COR-L47 (cell line): Measurements from ENCODE around the gene SEMA4D.

Experiments
- DNase-seq: peaks from one replicate; lab custom pipeline; 2025; lab: John Stamatoyannopoulos, UW

Gene SEMA4D

GRCh38 chr9:89411759-89412158 lies 86.2 kb downstream of the SEMA4D start:
- no peak for DNase-seq

- no peak for DNase-seq
Observed at GRCh38 chr9:89410641-89411350, 87.1 kb downstream of the SEMA4D start.

GRCh38 chr9:89410022-89410421 lies 87.9 kb downstream of the SEMA4D start:
- DNase-seq, result no peak

- no peak for DNase-seq
Observed at GRCh38 chr9:89409466-89409865, 88.4 kb downstream of the SEMA4D start.

GRCh38 chr9:89408628-89409101 lies 89.2 kb downstream of the SEMA4D start:
- DNase-seq, result no peak

- DNase-seq, result no peak
Observed at GRCh38 chr9:89407070-89407469, 90.8 kb downstream of the SEMA4D start.

GRCh38 chr9:89405826-89406225 lies 92.1 kb downstream of the SEMA4D start:
- DNase-seq, result no peak

GRCh38 chr9:89404074-89404473 lies 93.8 kb downstream of the SEMA4D start:
- DNase-seq, result no peak

- DNase-seq, result no peak
Observed at GRCh38 chr9:89402695-89403427, 95.1 kb downstream of the SEMA4D start.

GRCh38 chr9:89400403-89401116 lies 97.4 kb downstream of the SEMA4D start:
- DNase-seq, result no peak

- DNase-seq, result no peak
Observed at GRCh38 chr9:89398621-89399020, 99.3 kb downstream of the SEMA4D start.

- DNase-seq, result no peak
Observed at GRCh38 chr9:89397471-89397870, 100.4 kb downstream of the SEMA4D start.

GRCh38 chr9:89395931-89396710 lies 101.8 kb downstream of the SEMA4D start:
- no peak for DNase-seq

GRCh38 chr9:89394412-89394811 lies 103.5 kb downstream of the SEMA4D start:
- no peak for DNase-seq

GRCh38 chr9:89391585-89391984 lies 106.3 kb downstream of the SEMA4D start:
- DNase-seq, result no peak

- DNase-seq, result no peak
Observed at GRCh38 chr9:89390578-89391116, 107.3 kb downstream of the SEMA4D start.

GRCh38 chr9:89390068-89390555 lies 107.8 kb downstream of the SEMA4D start:
- DNase-seq, result no peak

- DNase-seq, result no peak
Observed at GRCh38 chr9:89388868-89389177, 109.1 kb downstream of the SEMA4D start.

GRCh38 chr9:89388084-89388867 lies 109.6 kb downstream of the SEMA4D start:
- no peak for DNase-seq

- no peak for DNase-seq
Observed at GRCh38 chr9:89387197-89387849, 110.6 kb downstream of the SEMA4D start.
